ENCODE results near the gene ERI3.

Gene ERI3

GRCh38 chr1:44351289-44351688 is 3.8 kb downstream of the ERI3 start:
- Histone ChIP-seq H3K27me3 (ENCODE audit: insufficient read depth, low read length, poor library complexity, severe bottlenecking) (no peaks in the 10 kb centered on the region), H3K79me2 (ENCODE audit: insufficient read depth, low read length) (peaks cover 30% of the 10 kb centered on the region), H3F3A (ENCODE audit: low read depth) (no peaks in the 10 kb centered on the region), H3K36me3 (ENCODE audit: insufficient read depth, low read length) (no peaks in the 10 kb centered on the region), H3K9me2 (replicated peaks; ENCODE audit: low read depth, low read length) (no peaks in the 10 kb centered on the region), H3K9ac (ENCODE audit: low read depth, low read length, poor library complexity, severe bottlenecking) (no peak overlapping the region), H4K20me1 (ENCODE audit: insufficient read depth, low read length, poor library complexity, severe bottlenecking) (peaks cover 10% of the 10 kb centered on the region), H2AFZ (ENCODE audit: low read length) (no peak overlapping the region), H3K4me1 (ENCODE audit: insufficient read depth, low read length, poor library complexity, severe bottlenecking) (peaks cover 30% of the 10 kb centered on the region), H3K4me3 (ENCODE audit: low read length, poor library complexity, severe bottlenecking) (no peak overlapping the region), H3K4me2 (ENCODE audit: low read depth, low read length, poor library complexity, severe bottlenecking) (peak overlapping the region; percentile 88), H3K9me3 (ENCODE audit: insufficient read depth, low read depth, low read length) (no peaks in the 10 kb centered on the region)
- no peak for TF ChIP-seq CTCF (conservative IDR thresholded peaks at IDR 0.05; ENCODE audit: low read length)
- no peak for TF ChIP-seq EZH2phosphoT487 (IDR thresholded peaks at IDR 0.05; ENCODE audit: borderline replicate concordance)

GRCh38 chr1:44348061-44348485 is 7.0 kb downstream of the ERI3 start:
- Histone ChIP-seq H3K9me3 (ENCODE audit: insufficient read depth, low read depth, low read length) (no peaks in the 10 kb centered on the region), H3K9ac (ENCODE audit: low read depth, low read length, poor library complexity, severe bottlenecking) (no peak overlapping the region), H3K4me1 (ENCODE audit: insufficient read depth, low read length, poor library complexity, severe bottlenecking) (peaks cover 14% of the 10 kb centered on the region), H3K79me2 (ENCODE audit: insufficient read depth, low read length) (peaks cover 15% of the 10 kb centered on the region), H2AFZ (ENCODE audit: low read length) (no peak overlapping the region), H3K4me3 (ENCODE audit: low read length, poor library complexity, severe bottlenecking) (no peak overlapping the region), H3F3A (ENCODE audit: low read depth) (no peaks in the 10 kb centered on the region), H3K4me2 (ENCODE audit: low read depth, low read length, poor library complexity, severe bottlenecking) (no peak overlapping the region), H3K27me3 (ENCODE audit: insufficient read depth, low read length, poor library complexity, severe bottlenecking) (no peaks in the 10 kb centered on the region), H4K20me1 (ENCODE audit: insufficient read depth, low read length, poor library complexity, severe bottlenecking) (no peaks in the 10 kb centered on the region), H3K9me2 (replicated peaks; ENCODE audit: low read depth, low read length) (no peaks in the 10 kb centered on the region), H3K36me3 (ENCODE audit: insufficient read depth, low read length) (no peaks in the 10 kb centered on the region)
- TF ChIP-seq EZH2phosphoT487 (IDR thresholded peaks at IDR 0.05; ENCODE audit: borderline replicate concordance) (no peak), CTCF (conservative IDR thresholded peaks at IDR 0.05; ENCODE audit: low read length) (no peak)

- no peak overlapping the region for H3K4me2 ChIP-seq (ENCODE audit: low read depth, low read length, poor library complexity, severe bottlenecking)
- H3K36me3 ChIP-seq (ENCODE audit: insufficient read depth, low read length) = no peaks in the 10 kb centered on the region
- peaks cover 11% of the 10 kb centered on the region; the same call in 1 of the 2 replicates for H3K79me2 ChIP-seq (ENCODE audit: insufficient read depth, low read length)
- TF ChIP-seq EZH2phosphoT487 (IDR thresholded peaks at IDR 0.05; ENCODE audit: borderline replicate concordance) (no peak), CTCF (conservative IDR thresholded peaks at IDR 0.05; ENCODE audit: low read length) (no peak)
- H3F3A ChIP-seq (ENCODE audit: low read depth) = no peaks in the 10 kb centered on the region
- H3K27me3 ChIP-seq (ENCODE audit: insufficient read depth, low read length, poor library complexity, severe bottlenecking) = no peaks in the 10 kb centered on the region
- H3K4me3 ChIP-seq (ENCODE audit: low read length, poor library complexity, severe bottlenecking) = no peak overlapping the region
- no peaks in the 10 kb centered on the region for H3K9me3 ChIP-seq (ENCODE audit: insufficient read depth, low read depth, low read length)
- H4K20me1 ChIP-seq (ENCODE audit: insufficient read depth, low read length, poor library complexity, severe bottlenecking) = no peaks in the 10 kb centered on the region
- H2AFZ ChIP-seq (ENCODE audit: low read length) = no peak overlapping the region
- peaks cover 7% of the 10 kb centered on the region for H3K4me1 ChIP-seq (ENCODE audit: insufficient read depth, low read length, poor library complexity, severe bottlenecking)
- H3K9ac ChIP-seq (ENCODE audit: low read depth, low read length, poor library complexity, severe bottlenecking) = no peak overlapping the region
- no peaks in the 10 kb centered on the region for H3K9me2 ChIP-seq (replicated peaks; ENCODE audit: low read depth, low read length)
Observed at GRCh38 chr1:44347280-44347679, 7.8 kb downstream of the ERI3 start.
